PC-9 (cell line): Measurements from ENCODE around the gene PUDP. TPM values are rescaled to one million over a fixed set of nuclear protein-coding genes. Genes with fewer than 3 reads are reported as not detected.

ENCODE experiments used
- BruUV-seq: library from RNA; stranded (reverse); fragments of 400-500 nt; replicated peaks from 2 replicates; lab custom pipeline; 2021; lab: Mats Ljungman, UMichigan
- CTCF ChIA-PET: fragments of 300-600 bp; sonication (Branson Sonifier 250); formaldehyde crosslinking; loops from one replicate; lab custom pipeline; 2022; ENCODE audit warnings: antibody characterized with exemption; lab: Charles Lee
- POLR2A ChIA-PET: fragments of 300-600 bp; sonication (Branson Sonifier 250); formaldehyde crosslinking; loops from one replicate; lab custom pipeline; 2022; ENCODE audit warnings: antibody characterized with exemption; ENCODE audit not compliant: unreplicated experiment; lab: Charles Lee
- DNase-seq, 2 experiments: peaks; one replicate each; pipeline versions ENCODE4 v3.0.0 to v3.0.0-alpha.2; 2015 to 2022; ENCODE audit warnings: mixed read lengths in 1 of 2
- H2AFZ ChIP-seq: fragments of 200-600 bp; sonication (generic); 2 replicates; pipeline ENCODE4 v1.8.1; 2017; ENCODE audit warnings: antibody characterized with exemption
- H3F3A ChIP-seq: fragments of 200-600 bp; sonication (generic); 2 replicates; pipeline ENCODE4 v1.8.1; 2017; ENCODE audit warnings: antibody characterized with exemption, mild to moderate bottlenecking, low read depth; ENCODE audit not compliant: insufficient read depth
- H3K27ac ChIP-seq: fragments of 200-600 bp; sonication (generic); 2 replicates; pipeline ENCODE4 v1.6.1; 2016; ENCODE audit warnings: mixed run types
- H3K27me3 ChIP-seq: fragments of 200-600 bp; sonication (generic); 2 replicates; pipeline ENCODE4 v1.6.1; 2016; ENCODE audit warnings: low read depth, mixed run types; ENCODE audit not compliant: insufficient read depth
- H3K36me3 ChIP-seq: fragments of 200-600 bp; sonication (generic); 2 replicates; pipeline ENCODE4 v1.6.1; 2016; ENCODE audit warnings: low read depth, mixed run types
- H3K4me1 ChIP-seq: fragments of 200-600 bp; sonication (generic); replicated peaks from 2 replicates; pipeline ENCODE4 v1.6.1; 2016; ENCODE audit warnings: mixed run types; ENCODE audit not compliant: insufficient read depth
- H3K4me2 ChIP-seq: fragments of 200-600 bp; sonication (generic); 2 replicates; pipeline ENCODE4 v1.6.1; 2017; ENCODE audit warnings: mixed run types
- H3K4me3 ChIP-seq: fragments of 200-600 bp; sonication (generic); 2 replicates; pipeline ENCODE4 v1.6.1; 2016; ENCODE audit warnings: mixed run types
- H3K79me2 ChIP-seq: fragments of 200-600 bp; sonication (generic); 2 replicates; pipeline ENCODE4 v1.6.1; 2017; ENCODE audit warnings: low read depth, mixed run types
- H3K9me2 ChIP-seq: fragments of 200-600 bp; sonication (generic); 2 replicates; pipeline ENCODE4 v1.8.1; 2017; ENCODE audit warnings: mild to moderate bottlenecking; ENCODE audit not compliant: insufficient read depth
- H3K9me3 ChIP-seq: fragments of 200-600 bp; sonication (generic); 2 replicates; pipeline ENCODE4 v1.8.1; 2016; ENCODE audit warnings: low read depth; ENCODE audit not compliant: insufficient read depth
- H4K20me1 ChIP-seq: fragments of 200-600 bp; sonication (generic); 2 replicates; pipeline ENCODE4 v1.8.1; 2017; ENCODE audit not compliant: insufficient read depth
- EZH2 ChIP-seq: fragments of 200-600 bp; sonication (generic); IDR thresholded peaks from 2 replicates; pipeline ENCODE4 v1.8.0; 2017; ENCODE audit warnings: antibody characterized with exemption, low read depth
- intact Hi-C: fragments of 100-400 bp; cut with micrococcal nuclease; formaldehyde crosslinking; loops from one replicate; pipeline ENCODE4 v1.10.0; 2022; ENCODE audit not compliant: unreplicated experiment
- total RNA-seq: library from RNA; stranded (reverse); gene quantifications from 2 replicates; pipeline ENCODE4 v1.2.3, GENCODE V29; 2021
- TF ChIP-seq, protein P1 (sequence below): fragments of 200-600 bp; sonication (generic); conservative IDR thresholded peaks from 2 replicates; pipeline ENCODE4 v1.6.1; 2017; ENCODE audit warnings: mixed run types, antibody characterized with exemption, mild to moderate bottlenecking, moderate library complexity

Gene PUDP
- total RNA-seq, 1 experiment from 2014 or later, result 24.9 TPM

DNA sequence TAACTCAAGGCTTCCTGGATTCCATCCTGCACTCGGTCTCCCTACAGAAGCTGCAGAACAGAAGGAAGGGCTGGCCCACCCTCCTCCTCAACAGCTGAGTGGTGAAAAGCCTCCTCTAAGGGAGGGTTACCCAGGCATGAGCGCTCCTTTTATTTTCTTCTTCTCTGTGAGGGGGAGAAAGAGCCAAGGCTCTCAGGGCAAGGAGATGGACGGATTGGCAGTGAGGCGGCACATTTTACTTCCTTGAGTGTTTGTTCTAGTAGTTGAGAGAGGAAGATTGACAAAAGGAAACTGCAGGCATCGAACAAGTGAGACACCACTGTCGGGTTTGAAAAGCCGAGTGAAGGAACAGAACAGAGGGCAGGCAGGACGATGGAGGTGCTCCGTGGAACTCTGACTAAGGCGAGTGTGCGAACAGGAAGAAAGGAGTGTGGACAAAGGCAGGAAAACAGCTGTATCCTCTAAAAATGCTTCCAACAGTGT, 38.9 kb downstream of the PUDP start:
- no TSS peak for BruUV-seq
- Histone ChIP-seq H3K4me3 (no peak overlapping the region), H3K4me2 (no peak overlapping the region), H3K36me3 (peaks cover 10% of the 10 kb centered on the region), H3F3A (peaks cover 3% of the 10 kb centered on the region; the same call in 1 of the 2 replicates), H3K9me2 (no peaks in the 10 kb centered on the region), H4K20me1 (no peaks in the 10 kb centered on the region), H3K27ac (no peak overlapping the region), H3K9me3 (no peaks in the 10 kb centered on the region), H3K4me1 (peaks cover 26% of the 10 kb centered on the region), H3K79me2 (peaks cover 26% of the 10 kb centered on the region; the same call in 1 of the 2 replicates), H2AFZ (no peak overlapping the region), H3K27me3 (no peaks in the 10 kb centered on the region)
- DNase-seq, result no peak
- TF ChIP-seq, protein P1, sequence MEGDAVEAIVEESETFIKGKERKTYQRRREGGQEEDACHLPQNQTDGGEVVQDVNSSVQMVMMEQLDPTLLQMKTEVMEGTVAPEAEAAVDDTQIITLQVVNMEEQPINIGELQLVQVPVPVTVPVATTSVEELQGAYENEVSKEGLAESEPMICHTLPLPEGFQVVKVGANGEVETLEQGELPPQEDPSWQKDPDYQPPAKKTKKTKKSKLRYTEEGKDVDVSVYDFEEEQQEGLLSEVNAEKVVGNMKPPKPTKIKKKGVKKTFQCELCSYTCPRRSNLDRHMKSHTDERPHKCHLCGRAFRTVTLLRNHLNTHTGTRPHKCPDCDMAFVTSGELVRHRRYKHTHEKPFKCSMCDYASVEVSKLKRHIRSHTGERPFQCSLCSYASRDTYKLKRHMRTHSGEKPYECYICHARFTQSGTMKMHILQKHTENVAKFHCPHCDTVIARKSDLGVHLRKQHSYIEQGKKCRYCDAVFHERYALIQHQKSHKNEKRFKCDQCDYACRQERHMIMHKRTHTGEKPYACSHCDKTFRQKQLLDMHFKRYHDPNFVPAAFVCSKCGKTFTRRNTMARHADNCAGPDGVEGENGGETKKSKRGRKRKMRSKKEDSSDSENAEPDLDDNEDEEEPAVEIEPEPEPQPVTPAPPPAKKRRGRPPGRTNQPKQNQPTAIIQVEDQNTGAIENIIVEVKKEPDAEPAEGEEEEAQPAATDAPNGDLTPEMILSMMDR, result no peak
- TF ChIP-seq EZH2, result no peak
- intact Hi-C loops, result no loop called here
- POLR2A ChIA-PET, result no interaction called here
- CTCF ChIA-PET, result no interaction called here

DNA sequence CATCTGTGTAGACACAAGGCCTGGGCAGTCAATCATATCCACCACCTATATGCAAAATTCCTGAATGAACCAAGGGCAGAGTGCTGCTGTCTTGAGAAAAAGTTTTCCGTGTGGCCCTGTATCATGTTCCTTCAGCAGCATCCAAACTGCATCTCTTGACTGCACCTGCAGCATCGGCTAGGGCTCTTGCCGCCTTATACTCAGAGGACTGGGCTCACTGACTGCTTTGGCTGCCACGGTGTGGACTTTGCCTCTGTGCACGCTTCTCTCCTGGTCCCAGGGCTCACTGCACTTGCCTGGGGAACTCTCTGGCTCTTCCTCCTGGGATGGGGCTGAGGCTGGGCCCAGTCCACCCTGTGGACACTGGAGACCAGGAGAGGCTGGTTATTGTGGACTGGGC, 39.9 kb downstream of the PUDP start:
- intact Hi-C loops, result no loop called here
- no peaks in the 10 kb centered on the region for H3K9me3 ChIP-seq
- no peak for TF ChIP-seq EZH2
- TF ChIP-seq, protein P1, result no peak
- peaks cover 26% of the 10 kb centered on the region for H3K4me1 ChIP-seq
- no peak overlapping the region for H3K4me3 ChIP-seq
- H3K36me3 ChIP-seq, result peaks cover 21% of the 10 kb centered on the region
- H3K27me3 ChIP-seq, result no peaks in the 10 kb centered on the region
- no peaks in the 10 kb centered on the region for H4K20me1 ChIP-seq
- no peaks in the 10 kb centered on the region for H3K9me2 ChIP-seq
- H2AFZ ChIP-seq, result no peak overlapping the region
- BruUV-seq, result no TSS peak
- no peak overlapping the region for H3K27ac ChIP-seq
- peaks cover 3% of the 10 kb centered on the region; the same call in 1 of the 2 replicates for H3F3A ChIP-seq
- ChIA-PET POLR2A (no interaction called here), CTCF (no interaction called here)
- H3K79me2 ChIP-seq, result peaks cover 30% of the 10 kb centered on the region; the same call in 1 of the 2 replicates
- DNase-seq, result no peak
- no peak overlapping the region for H3K4me2 ChIP-seq

DNA sequence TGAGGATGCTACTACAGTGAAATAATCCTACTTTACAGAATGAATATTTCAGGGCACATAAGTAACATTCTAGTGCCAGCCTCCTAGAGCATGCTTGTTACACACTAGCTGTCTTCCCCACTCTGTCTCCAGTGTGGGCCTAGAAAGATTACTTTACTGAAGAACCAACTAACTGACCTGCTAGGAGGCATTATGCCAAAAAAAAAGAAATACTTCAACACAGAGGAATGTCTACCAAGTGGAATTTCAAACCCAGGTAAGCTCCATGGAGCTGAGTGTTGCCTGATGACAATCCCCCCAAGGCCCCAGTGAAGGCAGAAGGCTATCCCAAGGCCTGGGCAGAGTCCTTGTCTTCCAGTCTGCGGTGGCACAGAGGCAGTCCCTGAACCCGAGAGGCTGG, 41.3 kb downstream of the PUDP start:
- Histone ChIP-seq H3K4me1 (peaks cover 26% of the 10 kb centered on the region), H3K9me2 (no peaks in the 10 kb centered on the region), H3K4me3 (no peak overlapping the region), H4K20me1 (no peaks in the 10 kb centered on the region), H3F3A (peaks cover 3% of the 10 kb centered on the region; the same call in 1 of the 2 replicates), H3K27ac (no peak overlapping the region), H3K4me2 (no peak overlapping the region), H3K9me3 (no peaks in the 10 kb centered on the region), H3K36me3 (peaks cover 24% of the 10 kb centered on the region), H2AFZ (no peak overlapping the region), H3K79me2 (peaks cover 26% of the 10 kb centered on the region), H3K27me3 (no peaks in the 10 kb centered on the region)
- DNase-seq, result no peak
- no peak for TF ChIP-seq EZH2
- TF ChIP-seq, protein P1, result no peak
- intact Hi-C loops, result no loop called here
- no TSS peak for BruUV-seq
- POLR2A ChIA-PET, result no interaction called here
- CTCF ChIA-PET, result no interaction called here
